ENCODE data around the gene ZNF263. TPM values are rescaled to one million over a fixed set of nuclear protein-coding genes. Genes with fewer than 3 reads are reported as not detected.

The ZNF263 gene
- total RNA-seq = 49.8 TPM

GRCh38 chr16:3282730-3283542 is at the start of gene ZNF263:
ZNF263 (plus strand) TSS chr16:3283491; CDS start chr16:3283819, 328 bp downstream.
- DNase-seq (ENCODE audit: low read depth in 2 of 3, low spot score in 2 of 3) = peak; percentile 81 to 99 (median 96)

- no peak for DNase-seq (ENCODE audit: low read depth in 2 of 3, low spot score in 2 of 3)
Measured at GRCh38 chr16:3234543-3234856, 48.8 kb upstream of the ZNF263 start.

- DNase-seq (ENCODE audit: low read depth in 2 of 3, low spot score in 2 of 3) = peak; percentile 94 to 97 (median 95)
Measured at GRCh38 chr16:3234857-3235561, 48.3 kb upstream of the ZNF263 start, which contains the start of gene ZNF200. ZNF200 (minus strand) TSS chr16:3235158; CDS start chr16:3233755, 1,403 bp downstream.

GRCh38 chr16:3235856-3236669 is 47.2 kb upstream of the ZNF263 start:
- DNase-seq (ENCODE audit: low read depth in 2 of 3, low spot score in 2 of 3) = peak in 2 of 3 donors; percentile 31 to 63

GRCh38 chr16:3241761-3242160 is 41.5 kb upstream of the ZNF263 start:
- no peak for DNase-seq (ENCODE audit: low read depth in 2 of 3, low spot score in 2 of 3)

- DNase-seq (ENCODE audit: low read depth in 2 of 3, low spot score in 2 of 3) = no peak
Measured at GRCh38 chr16:3242709-3243108, 40.6 kb upstream of the ZNF263 start.

DNA sequence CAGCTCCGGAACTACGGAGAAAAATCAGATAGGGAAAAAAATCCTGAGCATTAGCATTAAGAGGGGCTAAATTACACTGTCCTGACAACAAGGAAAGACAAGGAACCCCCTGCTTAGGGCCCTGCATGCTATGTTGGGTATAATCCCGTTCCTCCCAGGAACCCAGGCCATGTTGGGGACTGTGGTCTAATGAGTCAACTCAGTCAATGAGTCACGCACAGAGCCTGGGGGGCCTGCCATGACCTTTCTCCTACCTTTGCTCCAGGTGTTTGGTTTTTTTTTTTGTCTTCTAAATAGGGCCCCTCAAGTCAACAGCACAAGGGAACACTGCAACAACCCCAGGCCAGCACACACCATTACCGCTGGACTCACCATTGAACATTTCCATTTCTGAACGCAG is 39.4 kb upstream of the ZNF263 start:
- no peak for DNase-seq (ENCODE audit: low read depth in 2 of 3, low spot score in 2 of 3)

DNA sequence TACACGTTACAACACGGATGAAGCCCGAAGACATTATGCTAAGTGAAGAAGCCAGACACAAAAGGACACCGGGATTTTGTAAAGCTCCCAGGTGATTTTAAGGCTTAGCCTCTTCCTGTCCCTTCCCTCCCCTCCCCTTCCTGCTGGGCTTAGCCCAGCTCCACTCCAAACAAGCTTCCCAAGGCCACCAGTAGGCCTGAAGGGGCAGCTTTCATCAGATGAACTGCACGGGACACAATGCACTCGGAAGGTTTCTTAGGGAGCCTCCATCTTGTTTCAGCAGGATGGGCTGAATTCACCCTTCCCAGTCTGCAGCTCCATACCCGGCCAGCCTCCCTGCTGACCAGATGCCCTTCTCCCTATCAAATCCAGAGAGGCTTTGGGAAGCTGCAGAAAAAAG is 37.3 kb upstream of the ZNF263 start:
- no peak for DNase-seq (ENCODE audit: low read depth in 2 of 3, low spot score in 2 of 3)

DNA sequence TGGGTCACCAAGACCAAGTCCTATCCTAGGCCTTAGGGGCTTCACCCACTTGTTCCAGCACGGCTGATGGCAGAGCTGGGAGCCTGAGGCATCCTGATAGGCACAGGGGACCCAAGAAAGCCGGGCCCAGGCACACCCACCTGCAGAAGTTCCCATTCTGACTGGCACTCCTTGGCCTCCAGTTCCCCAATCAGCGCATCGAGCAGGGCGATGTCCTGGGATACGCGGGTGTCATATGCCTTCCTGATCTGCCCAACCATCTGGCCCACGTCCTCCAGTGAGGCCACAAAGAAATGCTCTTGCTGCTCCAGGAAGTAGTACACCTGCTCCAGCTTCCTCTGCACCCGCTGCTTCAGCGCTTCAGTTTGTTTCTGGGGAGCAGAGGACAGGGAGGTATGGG is 36.4 kb upstream of the ZNF263 start:
- no peak for DNase-seq (ENCODE audit: low read depth in 2 of 3, low spot score in 2 of 3)

GRCh38 chr16:3248596-3248995 is 34.7 kb upstream of the ZNF263 start:
- no peak for DNase-seq (ENCODE audit: low read depth in 2 of 3, low spot score in 2 of 3)

DNA sequence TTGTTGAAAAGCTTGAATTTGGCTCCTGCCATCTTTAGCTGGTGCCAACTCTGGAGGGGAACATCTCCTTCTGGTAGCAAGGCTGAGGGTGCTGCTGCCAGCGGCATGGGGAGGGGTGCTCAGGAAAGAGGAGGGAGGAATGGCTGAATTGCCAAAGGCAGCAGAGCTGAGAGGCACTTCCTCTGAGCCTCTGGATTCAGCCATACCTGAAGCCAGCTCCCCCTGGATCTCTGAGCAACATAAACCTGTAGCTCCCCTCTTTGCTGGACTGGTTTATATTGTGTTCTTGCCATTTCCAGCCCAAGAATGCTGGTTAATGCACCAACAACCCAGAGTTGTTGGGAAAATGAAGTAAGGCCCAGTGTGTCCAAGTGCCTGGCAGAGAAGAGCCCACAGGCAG is 34.3 kb upstream of the ZNF263 start:
- no peak for DNase-seq (ENCODE audit: low read depth in 2 of 3, low spot score in 2 of 3)

DNA sequence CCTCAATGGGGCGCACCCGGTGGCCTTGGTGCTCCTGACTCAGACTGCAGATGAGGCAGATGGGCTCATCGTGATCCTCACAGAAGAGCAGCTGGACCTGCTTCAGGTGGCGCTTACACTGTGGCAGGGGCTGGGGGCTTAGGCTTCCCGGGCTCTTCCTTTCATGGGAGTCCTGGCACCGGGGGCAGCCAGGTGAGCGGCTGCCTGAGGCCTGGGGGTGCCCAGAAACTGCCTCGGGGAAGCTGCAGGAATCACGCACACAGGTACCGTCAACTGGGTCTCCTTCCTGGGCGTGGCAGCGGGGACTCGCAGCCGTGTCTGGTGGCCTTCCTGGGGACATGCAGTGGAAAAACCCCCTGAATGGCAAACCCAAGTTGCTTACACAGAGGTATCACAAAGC is 33.8 kb upstream of the ZNF263 start:
- DNase-seq (ENCODE audit: low read depth in 2 of 3, low spot score in 2 of 3) = no peak

- DNase-seq (ENCODE audit: low read depth in 2 of 3, low spot score in 2 of 3) = no peak
Measured at GRCh38 chr16:3252967-3253366, 30.3 kb upstream of the ZNF263 start.

GRCh38 chr16:3254309-3254708 is 29.0 kb upstream of the ZNF263 start:
- no peak for DNase-seq (ENCODE audit: low read depth in 2 of 3, low spot score in 2 of 3)

- DNase-seq (ENCODE audit: low read depth in 2 of 3, low spot score in 2 of 3) = no peak
Measured at GRCh38 chr16:3256146-3256865, 27.0 kb upstream of the ZNF263 start, which contains the start of gene MEFV. MEFV (minus strand) TSS chr16:3256633; CDS start chr16:3256587, 46 bp downstream.

DNA sequence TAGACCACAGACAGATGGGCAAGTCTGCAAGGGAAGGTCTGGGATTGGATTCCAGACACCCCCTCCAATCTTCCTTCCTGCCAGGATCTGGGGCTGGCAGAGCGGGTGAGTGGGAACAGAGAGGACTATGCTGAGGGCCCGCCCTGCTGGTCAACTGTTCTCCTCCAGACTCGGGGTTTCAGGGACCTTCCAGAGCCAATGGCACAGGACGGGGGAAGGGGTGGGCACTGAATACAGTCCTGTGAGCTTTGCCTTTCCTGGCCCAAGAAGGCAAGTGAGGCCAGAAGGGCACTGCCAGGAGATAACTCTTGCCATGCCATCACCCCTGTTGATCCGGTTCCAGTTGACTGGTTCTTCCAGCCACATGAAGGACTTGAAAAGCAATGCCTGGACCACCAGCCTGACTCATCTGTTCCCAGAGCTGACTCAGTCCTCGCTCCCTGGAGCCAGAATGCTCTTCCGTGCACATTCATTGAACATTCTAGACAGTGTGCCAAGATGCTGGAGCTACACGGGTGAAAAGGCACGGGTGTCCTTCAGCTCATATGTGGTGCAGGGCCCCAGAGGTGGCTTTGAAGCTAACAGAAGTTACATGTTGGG is 26.3 kb upstream of the ZNF263 start:
- DNase-seq (ENCODE audit: low read depth in 2 of 3, low spot score in 2 of 3) = no peak

DNA sequence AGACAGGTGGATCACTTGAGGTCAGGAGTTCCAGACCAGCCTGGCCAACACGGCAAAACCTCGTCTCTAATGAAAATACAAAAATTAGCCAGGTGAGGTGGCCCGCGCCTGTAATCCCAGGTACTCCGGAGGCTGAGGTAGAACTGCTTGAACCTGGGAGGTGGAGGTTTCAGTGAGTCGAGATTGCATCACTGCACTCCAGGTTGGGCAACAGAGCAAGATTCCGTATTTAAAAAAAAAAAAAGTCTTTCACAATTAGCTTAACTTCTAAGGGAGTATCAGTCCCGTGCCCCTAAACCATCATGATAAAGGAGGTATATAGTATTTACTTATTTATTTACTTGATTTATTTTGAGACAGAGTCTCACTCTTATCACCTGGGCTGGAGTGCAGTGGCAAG is 23.5 kb upstream of the ZNF263 start:
- DNase-seq (ENCODE audit: low read depth in 2 of 3, low spot score in 2 of 3) = no peak

- DNase-seq (ENCODE audit: low read depth in 2 of 3, low spot score in 2 of 3) = no peak
Measured at GRCh38 chr16:3262517-3262916, 20.8 kb upstream of the ZNF263 start.

DNA sequence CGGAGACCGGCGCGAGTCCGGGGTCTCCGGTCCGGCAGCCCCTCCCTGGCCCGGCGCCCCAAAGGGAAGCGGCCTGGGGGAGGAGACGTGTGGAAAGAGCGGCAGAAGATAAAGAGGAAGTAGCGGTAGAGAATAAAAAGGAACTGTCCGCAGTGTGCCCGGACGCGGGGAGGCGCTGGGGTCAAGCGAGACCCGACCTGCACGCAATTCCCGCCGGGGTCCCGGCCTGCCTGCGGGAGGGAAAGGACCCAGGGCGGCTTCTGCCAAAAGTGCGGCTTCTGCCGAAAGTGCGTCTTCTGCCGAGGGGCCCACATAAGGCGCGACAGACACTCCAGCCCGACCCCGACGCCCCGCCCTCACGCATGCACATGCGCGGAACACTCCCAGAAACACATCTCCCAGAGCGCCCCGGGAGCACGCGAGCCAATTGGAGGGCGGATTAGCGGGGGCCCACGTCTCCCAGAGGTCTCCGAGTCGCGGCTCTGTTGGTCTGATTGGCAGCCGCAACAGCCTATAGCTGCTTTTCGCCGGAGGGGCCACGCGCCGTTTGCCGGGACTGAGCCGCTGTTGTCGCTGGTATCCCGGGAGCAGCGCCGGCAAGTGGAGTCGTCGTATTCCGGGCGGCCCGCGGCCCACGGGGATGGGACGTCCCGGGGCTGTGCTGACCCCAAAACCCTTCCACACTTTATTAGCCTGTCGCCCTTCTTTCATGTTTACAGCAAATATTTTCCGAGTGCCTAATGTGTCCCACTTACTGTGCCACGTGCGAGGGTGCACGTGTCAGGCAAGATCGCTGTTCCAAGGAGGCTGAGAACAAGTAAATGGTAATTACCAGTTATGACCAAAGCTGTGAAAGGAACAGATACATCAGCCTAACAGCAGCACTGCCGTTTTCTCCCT is 18.9 kb upstream of the ZNF263 start:
- DNase-seq (ENCODE audit: low read depth in 2 of 3, low spot score in 2 of 3) = peak; percentile 86 to 99 (median 97)
